Renal cortex interstitium (tissue), 11 donors: ENCODE data around the gene ERBB3. TPM values are rescaled to one million over a fixed set of nuclear protein-coding genes. Genes with fewer than 3 reads are reported as not detected.
"Not testable (repeated sequence)": the region's sequence is repeated elsewhere in the genome, so short reads cannot be mapped to it uniquely, and the experiment has no call there.

ENCODE experiments used
- DNase-seq, 11 donors: peaks; one replicate each; pipeline ENCODE4 v3.0.0-alpha.2; 2013; ENCODE audit warnings: low read depth in 9 of 11, low spot score in 4 of 11; ENCODE audit errors: extremely low read depth in 1 of 11
- polyA plus RNA-seq, 3 donors: library from polyadenylated mRNA; unstranded; fragments of 120-200 nt; gene quantifications; one replicate each; pipeline ENCODE4 v1.2.1, GENCODE V29; 2013; ENCODE audit not compliant: insufficient read length in 3 of 3

ERBB3 gene
- polyA plus RNA-seq, 3 donors = 73.5 to 119 (median 96.1) TPM

GRCh38 chr12:56103066-56103711 lies 23.2 kb downstream of the ERBB3 start:
- DNase-seq = no peak

GRCh38 chr12:56103823-56104108 lies 23.8 kb downstream of the ERBB3 start:
- DNase-seq = no peak

GRCh38 chr12:56104109-56104814 lies 24.3 kb downstream of the ERBB3 start, which contains the start of gene PA2G4:
TSS of gene PA2G4 (plus strand) at chr12:56104559. CDS start at chr12:56104738, 179 bp downstream.
- peak; percentile 93 to 99 (median 98) for DNase-seq

- no peak for DNase-seq
Observed at GRCh38 chr12:56104815-56105608, 25.0 kb downstream of the ERBB3 start.

GRCh38 chr12:56105609-56105902 lies 25.6 kb downstream of the ERBB3 start:
- no peak for DNase-seq

GRCh38 chr12:56107242-56107641 lies 27.3 kb downstream of the ERBB3 start:
- no peak for DNase-seq

- no peak for DNase-seq
Observed at GRCh38 chr12:56110571-56110970, 30.6 kb downstream of the ERBB3 start.

GRCh38 chr12:56114084-56114483 lies 34.1 kb downstream of the ERBB3 start:
- no peak for DNase-seq

- peak in 1 of 11 donors; percentile 9 for DNase-seq
Observed at GRCh38 chr12:56115329-56115728, 35.4 kb downstream of the ERBB3 start.

GRCh38 chr12:56116267-56117081 lies 36.5 kb downstream of the ERBB3 start, which contains the start of gene RPL41:
TSS of gene RPL41 (plus strand) at chr12:56116633.
- peak; percentile 92 to 99 (median 96) for DNase-seq

GRCh38 chr12:56117082-56117706 lies 37.2 kb downstream of the ERBB3 start:
- DNase-seq = not testable (repeated sequence)

GRCh38 chr12:56117778-56118687 lies 38.1 kb downstream of the ERBB3 start, which contains the start of gene ZC3H10:
TSS of gene ZC3H10 (plus strand) at chr12:56118266. CDS start at chr12:56120563, 2,297 bp downstream.
- DNase-seq = peak; percentile 94 to 100 (median 99)

- no peak for DNase-seq
Observed at GRCh38 chr12:56118688-56119357, 38.9 kb downstream of the ERBB3 start.

- peak in 8 of 11 donors; percentile 70 to 93 (median 84) for DNase-seq
Observed at GRCh38 chr12:56119361-56119796, 39.4 kb downstream of the ERBB3 start.

GRCh38 chr12:56120158-56120846 lies 40.3 kb downstream of the ERBB3 start:
- no peak for DNase-seq

- no peak for DNase-seq
Observed at GRCh38 chr12:56121204-56121870, 41.4 kb downstream of the ERBB3 start.
